Panc1 (cell line): ENCODE data around the gene SCRG1. TPM values are rescaled to one million over a fixed set of nuclear protein-coding genes. Genes with fewer than 3 reads are reported as not detected.

Source experiments
- ATAC-seq: fragments of 200-7000 bp; cut with Tn5 transposase; 2 replicates; pipeline ENCODE4 v1.9.1; 2020; ENCODE audit warnings: mild to moderate bottlenecking, moderate library complexity
- BruUV-seq: library from RNA; stranded (reverse); fragments of 400-500 nt; replicated peaks from 2 replicates; lab custom pipeline; 2021; lab: Mats Ljungman, UMichigan
- CTCF ChIA-PET: fragments of 300-600 bp; sonication (Branson Sonifier 250); formaldehyde crosslinking; loops from one replicate; lab custom pipeline; 2022; ENCODE audit warnings: antibody characterized with exemption; lab: Charles Lee
- POLR2A ChIA-PET: fragments of 300-600 bp; sonication (Branson Sonifier 250); formaldehyde crosslinking; loops from one replicate; lab custom pipeline; 2022; ENCODE audit warnings: antibody characterized with exemption; lab: Charles Lee
- DNase-seq: peaks from one replicate; pipeline ENCODE4 v3.0.0-alpha.2; 2010; ENCODE audit warnings: low read depth, low spot score
- H3K27ac ChIP-seq: 2 replicates; pipeline ENCODE4 v1.5.1; 2011; ENCODE audit warnings: mild to moderate bottlenecking, low read length, inconsistent platforms
- H3K27me3 ChIP-seq: fragments of 200-500 bp; sonication (Bioruptor generic); 2 replicates; pipeline ENCODE4 v1.6.0; 2014; ENCODE audit warnings: low read length, inconsistent platforms; ENCODE audit not compliant: control insufficient read depth, insufficient read depth
- H3K36me3 ChIP-seq: fragments of 200-500 bp; sonication (Bioruptor generic); 2 replicates; pipeline ENCODE4 v1.5.1; 2014; ENCODE audit warnings: inconsistent platforms, mild to moderate bottlenecking, low read length, moderate library complexity; ENCODE audit not compliant: control insufficient read depth, insufficient read depth
- H3K4me1 ChIP-seq: 2 replicates; pipeline ENCODE4 v1.5.1; 2011; ENCODE audit warnings: inconsistent platforms, mild to moderate bottlenecking, low read length, moderate library complexity; ENCODE audit not compliant: control insufficient read depth, insufficient read depth
- H3K4me3 ChIP-seq, 2 experiments: 2 replicates each; pipeline ENCODE4 v1.5.1; 2011 to 2012; ENCODE audit warnings: low read depth in 2 of 2, low read length in 2 of 2, mild to moderate bottlenecking in 2 of 2, inconsistent platforms in 1 of 2, moderate library complexity in 1 of 2
- H3K9me3 ChIP-seq: fragments of 200-500 bp; sonication (Bioruptor generic); 2 replicates; pipeline ENCODE4 v1.5.1; 2014; ENCODE audit warnings: low read depth, mild to moderate bottlenecking, inconsistent platforms, low read length, moderate library complexity; ENCODE audit not compliant: control insufficient read depth, insufficient read depth
- CTCF ChIP-seq: fragments of 450-650 bp; IDR thresholded peaks from 2 replicates; pipeline ENCODE4 v1.5.1; 2017; ENCODE audit warnings: mild to moderate bottlenecking
- POLR2AphosphoS5 ChIP-seq: IDR thresholded peaks from 2 replicates; pipeline ENCODE4 v1.6.1; 2012; ENCODE audit warnings: mild to moderate bottlenecking, low read depth, low read length, moderate library complexity
- SIN3A ChIP-seq: IDR thresholded peaks from 2 replicates; pipeline ENCODE4 v1.6.1; 2012; ENCODE audit warnings: low read depth, mild to moderate bottlenecking, low read length, moderate library complexity, borderline replicate concordance; ENCODE audit not compliant: insufficient read depth
- TCF7L2 ChIP-seq: IDR thresholded peaks from 2 replicates; pipeline ENCODE4 v1.6.1; 2011; ENCODE audit warnings: mild to moderate bottlenecking, low read depth, low read length, inconsistent platforms
- in situ Hi-C: cut with HindIII; loops from 2 replicates; pipeline ENCODE4 v1.10.0; 2016; ENCODE audit warnings: low sequenced_read_pairs, low pct_unique_long_range_greater_than_20kb
- intact Hi-C: fragments of 100-400 bp; cut with micrococcal nuclease; formaldehyde crosslinking; loops from one replicate; pipeline ENCODE4 v1.10.0; 2022; ENCODE audit not compliant: unreplicated experiment
- total RNA-seq: library from RNA; stranded (reverse); gene quantifications from one replicate; pipeline ENCODE4 v1.2.1, GENCODE V29; 2021; ENCODE audit not compliant: unreplicated experiment
- TF ChIP-seq, protein P1 (sequence below), 2 experiments: IDR thresholded peaks; 2 replicates each; pipeline ENCODE4 v1.6.1; 2011 to 2012; ENCODE audit warnings: low read depth in 2 of 2, control low read depth in 1 of 2, low read length in 1 of 2, mild to moderate bottlenecking in 1 of 2, moderate library complexity in 1 of 2; ENCODE audit not compliant: insufficient read depth in 1 of 2

Gene SCRG1
- total RNA-seq, 1 experiment from 2014 or later: not detected

DNA sequence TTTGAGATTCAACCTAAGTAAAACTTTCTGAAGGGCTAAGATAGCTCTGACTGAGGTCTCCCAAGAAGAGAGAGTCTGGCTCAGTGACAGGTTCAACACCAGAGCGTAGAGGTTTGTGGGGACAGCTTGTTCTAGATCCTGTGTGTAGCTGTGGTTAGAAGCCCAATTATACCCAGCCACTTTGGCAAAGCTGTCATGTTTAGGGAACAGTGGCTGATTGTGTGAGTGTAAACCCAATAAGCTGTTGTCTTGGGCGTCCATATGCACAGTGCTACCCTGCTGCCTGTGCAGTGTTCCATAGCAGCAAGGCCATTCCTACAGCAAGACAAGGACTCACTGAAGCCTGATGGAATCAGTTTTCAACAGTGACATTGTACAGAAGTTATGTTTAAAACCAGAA lies 11.2 kb upstream of the SCRG1 start:
- H3K4me3 ChIP-seq: no peak overlapping the region
- H3K4me1 ChIP-seq: no peaks in the 10 kb centered on the region
- intact Hi-C loops (no loop called here), in situ Hi-C loops (no loop called here)
- TF ChIP-seq SIN3A (no peak), POLR2AphosphoS5 (no peak), TCF7L2 (no peak), CTCF (no peak)
- TF ChIP-seq, protein P1, sequence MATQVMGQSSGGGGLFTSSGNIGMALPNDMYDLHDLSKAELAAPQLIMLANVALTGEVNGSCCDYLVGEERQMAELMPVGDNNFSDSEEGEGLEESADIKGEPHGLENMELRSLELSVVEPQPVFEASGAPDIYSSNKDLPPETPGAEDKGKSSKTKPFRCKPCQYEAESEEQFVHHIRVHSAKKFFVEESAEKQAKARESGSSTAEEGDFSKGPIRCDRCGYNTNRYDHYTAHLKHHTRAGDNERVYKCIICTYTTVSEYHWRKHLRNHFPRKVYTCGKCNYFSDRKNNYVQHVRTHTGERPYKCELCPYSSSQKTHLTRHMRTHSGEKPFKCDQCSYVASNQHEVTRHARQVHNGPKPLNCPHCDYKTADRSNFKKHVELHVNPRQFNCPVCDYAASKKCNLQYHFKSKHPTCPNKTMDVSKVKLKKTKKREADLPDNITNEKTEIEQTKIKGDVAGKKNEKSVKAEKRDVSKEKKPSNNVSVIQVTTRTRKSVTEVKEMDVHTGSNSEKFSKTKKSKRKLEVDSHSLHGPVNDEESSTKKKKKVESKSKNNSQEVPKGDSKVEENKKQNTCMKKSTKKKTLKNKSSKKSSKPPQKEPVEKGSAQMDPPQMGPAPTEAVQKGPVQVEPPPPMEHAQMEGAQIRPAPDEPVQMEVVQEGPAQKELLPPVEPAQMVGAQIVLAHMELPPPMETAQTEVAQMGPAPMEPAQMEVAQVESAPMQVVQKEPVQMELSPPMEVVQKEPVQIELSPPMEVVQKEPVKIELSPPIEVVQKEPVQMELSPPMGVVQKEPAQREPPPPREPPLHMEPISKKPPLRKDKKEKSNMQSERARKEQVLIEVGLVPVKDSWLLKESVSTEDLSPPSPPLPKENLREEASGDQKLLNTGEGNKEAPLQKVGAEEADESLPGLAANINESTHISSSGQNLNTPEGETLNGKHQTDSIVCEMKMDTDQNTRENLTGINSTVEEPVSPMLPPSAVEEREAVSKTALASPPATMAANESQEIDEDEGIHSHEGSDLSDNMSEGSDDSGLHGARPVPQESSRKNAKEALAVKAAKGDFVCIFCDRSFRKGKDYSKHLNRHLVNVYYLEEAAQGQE (IDR thresholded peaks at IDR 0.05; ENCODE audit: insufficient read depth in 1 of 2, low read depth in 2 of 2, low read length in 1 of 2): no peak
- no TSS peak for BruUV-seq
- no peaks in the 10 kb centered on the region for H3K9me3 ChIP-seq
- POLR2A ChIA-PET: no interaction called here
- no peaks in the 10 kb centered on the region for H3K27me3 ChIP-seq
- no peak overlapping the region for H3K27ac ChIP-seq
- CTCF ChIA-PET: interaction anchor here (0.5 kb wide), 1 partner anchor 23 kb away, joined by 10 read pairs; no protein-coding TSS in a partner anchor
- DNase-seq: no peak
- no peaks in the 10 kb centered on the region for H3K36me3 ChIP-seq
- no peak for ATAC-seq

DNA sequence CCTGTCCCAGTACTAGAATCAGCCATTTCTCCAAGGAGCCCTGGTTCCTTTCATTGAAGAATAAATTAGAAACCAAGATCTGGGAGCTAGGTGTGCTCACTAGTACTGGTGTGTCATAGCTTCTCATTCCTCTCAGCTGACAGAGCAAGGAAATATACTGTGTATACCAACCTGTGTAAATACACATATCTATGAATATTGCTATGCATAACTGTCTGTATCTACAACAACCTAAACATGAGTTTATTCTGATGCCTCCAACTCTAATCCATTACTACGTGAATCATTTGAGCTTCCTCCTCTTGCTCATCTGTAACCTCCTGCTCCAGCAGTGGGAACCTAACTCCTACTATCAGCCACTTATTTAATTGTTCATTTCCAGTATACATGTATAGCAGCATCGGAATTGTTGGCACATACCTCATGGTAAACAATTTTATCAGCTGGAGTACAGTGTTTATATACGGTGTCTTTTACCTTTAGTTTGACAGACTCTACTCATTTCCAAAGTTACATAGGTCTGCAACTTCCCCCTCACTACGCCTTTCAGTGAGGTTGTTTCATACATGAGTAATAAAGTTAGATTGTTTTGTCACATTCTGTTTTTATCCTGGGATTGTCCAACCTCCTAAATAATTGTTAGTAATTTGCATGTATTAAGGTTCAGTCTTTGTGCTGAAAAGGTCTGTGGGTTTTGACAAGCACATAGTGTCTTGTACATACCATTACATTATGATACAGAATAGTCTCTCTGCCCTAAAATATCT lies 7.1 kb upstream of the SCRG1 start:
- ATAC-seq (no peak), DNase-seq (no peak)
- no peak for TF ChIP-seq SIN3A
- TF ChIP-seq CTCF: no peak
- no peak for TF ChIP-seq POLR2AphosphoS5
- TF ChIP-seq, protein P1 (IDR thresholded peaks at IDR 0.05; ENCODE audit: insufficient read depth in 1 of 2, low read depth in 2 of 2, low read length in 1 of 2): no peak
- TF ChIP-seq TCF7L2: no peak
- in situ Hi-C loops: no loop called here
- Histone ChIP-seq H3K9me3 (no peaks in the 10 kb centered on the region), H3K4me3 (no peak overlapping the region), H3K4me1 (no peaks in the 10 kb centered on the region), H3K27ac (no peak overlapping the region), H3K36me3 (no peaks in the 10 kb centered on the region), H3K27me3 (no peaks in the 10 kb centered on the region)
- POLR2A ChIA-PET: no interaction called here
- BruUV-seq: no TSS peak
- intact Hi-C loops: no loop called here
- CTCF ChIA-PET: no interaction called here
